H1 (cell line): Measurements from ENCODE around the gene PDZD4. TPM values are rescaled to one million over a fixed set of nuclear protein-coding genes. Genes with fewer than 3 reads are reported as not detected.

ENCODE experiments used
- CTCF ChIA-PET: fragments of 300-600 bp; sonication (Branson Sonifier 250); formaldehyde crosslinking; loops from one replicate; lab custom pipeline; 2021; ENCODE audit not compliant: partially characterized antibody; lab: Charles Lee
- POLR2A ChIA-PET: fragments of 300-600 bp; sonication (Branson Sonifier 250); formaldehyde crosslinking; loops from one replicate; lab custom pipeline; 2021; ENCODE audit warnings: inconsistent platforms; ENCODE audit not compliant: partially characterized antibody; lab: Charles Lee
- DNase-seq, 2 experiments: peaks; one replicate each; pipeline versions ENCODE4 v3.0.0 to v3.0.0-alpha.2; 2010 to 2022; ENCODE audit warnings: low spot score in 2 of 2, low read depth in 1 of 2, mixed read lengths in 1 of 2
- FAIRE-seq: peaks from 2 replicates; lab custom pipeline; 2011; peaks lifted over from hg19 to GRCh38; lab: Jason Lieb, UNC
- H2AFZ ChIP-seq: 2 replicates; pipeline ENCODE4 v1.8.1; 2012; ENCODE audit warnings: low read length, inconsistent platforms
- H2AK5ac ChIP-seq: 2 replicates; pipeline ENCODE4 v1.6.1; 2013; ENCODE audit warnings: low read depth, low read length
- H2BK120ac ChIP-seq: replicated peaks from 2 replicates; pipeline ENCODE3; 2013; ENCODE audit warnings: low read depth, low read length, inconsistent platforms
- H2BK12ac ChIP-seq: 2 replicates; pipeline ENCODE4 v1.6.1; 2013; ENCODE audit warnings: low read depth, low read length
- H2BK15ac ChIP-seq: 2 replicates; pipeline ENCODE4 v1.6.1; 2013; ENCODE audit warnings: low read length
- H2BK20ac ChIP-seq: 2 replicates; pipeline ENCODE4 v1.6.1; 2013; ENCODE audit warnings: low read length
- H2BK5ac ChIP-seq: 2 replicates; pipeline ENCODE4 v1.6.1; 2013; ENCODE audit warnings: low read depth, low read length
- H3K14ac ChIP-seq: 2 replicates; pipeline ENCODE4 v1.6.1; 2013; ENCODE audit warnings: inconsistent platforms; ENCODE audit not compliant: insufficient read length
- H3K18ac ChIP-seq: 2 replicates; pipeline ENCODE4 v1.6.1; 2013; ENCODE audit warnings: low read length; ENCODE audit errors: extremely low read depth
- H3K23ac ChIP-seq: 2 replicates; pipeline ENCODE4 v1.6.1; 2013; ENCODE audit warnings: inconsistent platforms; ENCODE audit not compliant: insufficient read length
- H3K23me2 ChIP-seq: 2 replicates; pipeline ENCODE4 v1.6.1; 2013; ENCODE audit warnings: low read depth, low read length
- H3K27ac ChIP-seq: 2 replicates; pipeline ENCODE4 v1.6.1; 2011; ENCODE audit warnings: low read depth, low read length, inconsistent platforms
- H3K27me3 ChIP-seq, 4 experiments: replicated peaks in 1 of 4; 1 replicate in 1 of 4; 2 replicates in 3 of 4; pipeline versions ENCODE4 v1.6.1 to v1.8.1; 2011 to 2013; ENCODE audit warnings: low read length in 3 of 4, mild to moderate bottlenecking in 3 of 4, inconsistent platforms in 2 of 4, mixed read lengths in 2 of 4, moderate library complexity in 1 of 4; ENCODE audit not compliant: control insufficient read depth in 3 of 4, insufficient read depth in 3 of 4; ENCODE audit errors: extremely low read depth in 1 of 4
- H3K36me3 ChIP-seq, 4 experiments: 2 replicates each; pipeline versions ENCODE4 v1.6.1 to v1.8.1; 2011 to 2013; ENCODE audit warnings: mild to moderate bottlenecking in 4 of 4, low read length in 3 of 4, moderate library complexity in 2 of 4, control low read depth in 1 of 4, inconsistent platforms in 1 of 4; ENCODE audit not compliant: insufficient read depth in 4 of 4, control insufficient read depth in 2 of 4
- H3K4ac ChIP-seq: replicated peaks from 2 replicates; pipeline ENCODE3; 2013; ENCODE audit warnings: low read length, low read depth, mixed read lengths, inconsistent platforms; ENCODE audit not compliant: insufficient read length
- H3K4me1 ChIP-seq, 4 experiments: replicated peaks in 1 of 4; 1 replicate in 1 of 4; 2 replicates in 3 of 4; pipeline versions ENCODE4 v1.6.1 to v1.8.1; 2011 to 2013; ENCODE audit warnings: low read length in 3 of 4, inconsistent platforms in 2 of 4, mixed read lengths in 1 of 4; ENCODE audit not compliant: insufficient read depth in 4 of 4, control insufficient read depth in 3 of 4
- H3K4me2 ChIP-seq, 2 experiments: 2 replicates each; pipeline versions ENCODE4 v1.6.1 to v1.8.1; 2011 to 2013; ENCODE audit warnings: low read depth in 2 of 2, low read length in 2 of 2, control low read depth in 1 of 2, inconsistent platforms in 1 of 2, mild to moderate bottlenecking in 1 of 2; ENCODE audit not compliant: insufficient read depth in 1 of 2
- H3K4me3 ChIP-seq, 4 experiments: fragments of 200-600, 300-600 bp in 1 of 4; sonication (generic), shearing (Covaris generic), sonication (Bioruptor Twin) in 1 of 4; 2 replicates each; pipeline versions ENCODE4 v1.5.1 to v1.8.1; 2011 to 2016; ENCODE audit warnings: low read length in 4 of 4, low read depth in 3 of 4, control low read depth in 2 of 4, inconsistent platforms in 2 of 4, mild to moderate bottlenecking in 2 of 4, mixed read lengths in 1 of 4, moderate library complexity in 1 of 4; ENCODE audit not compliant: insufficient read depth in 2 of 4; ENCODE audit errors: extremely low read depth in 1 of 4
- H3K56ac ChIP-seq: replicated peaks from 2 replicates; pipeline ENCODE3; 2013; ENCODE audit warnings: low read depth, mild to moderate bottlenecking, mixed read lengths, low read length, inconsistent platforms; ENCODE audit not compliant: insufficient read length
- H3K79me1 ChIP-seq: 2 replicates; pipeline ENCODE4 v1.6.1; 2013; ENCODE audit warnings: low read depth, low read length, control low read depth
- H3K79me2 ChIP-seq, 2 experiments: 2 replicates each; pipeline versions ENCODE4 v1.6.1 to v1.8.1; 2012 to 2013; ENCODE audit warnings: low read length in 2 of 2, mild to moderate bottlenecking in 2 of 2, inconsistent platforms in 1 of 2; ENCODE audit not compliant: insufficient read depth in 2 of 2, control insufficient read depth in 1 of 2
- H3K9ac ChIP-seq, 4 experiments: replicated peaks in 1 of 4; 1 replicate in 1 of 4; 2 replicates in 3 of 4; pipeline versions ENCODE4 v1.6.1 to v1.8.1; 2011 to 2013; ENCODE audit warnings: low read depth in 3 of 4, low read length in 3 of 4, control low read depth in 2 of 4, mild to moderate bottlenecking in 2 of 4, moderate library complexity in 2 of 4, inconsistent platforms in 1 of 4; ENCODE audit errors: extremely low read depth in 1 of 4
- H3K9me3 ChIP-seq, 2 experiments: 2 replicates each; pipeline versions ENCODE4 v1.6.1 to v1.8.1; 2012 to 2013; ENCODE audit warnings: mild to moderate bottlenecking in 2 of 2, moderate library complexity in 2 of 2, control low read depth in 1 of 2, inconsistent platforms in 1 of 2, low read depth in 1 of 2, low read length in 1 of 2, mixed read lengths in 1 of 2; ENCODE audit not compliant: insufficient read depth in 2 of 2
- H4K20me1 ChIP-seq, 2 experiments: replicated peaks in 1 of 2; 2 replicates each; pipeline versions ENCODE3 to v1.8.1; 2011 to 2013; ENCODE audit warnings: inconsistent platforms in 2 of 2, low read length in 2 of 2, mild to moderate bottlenecking in 1 of 2; ENCODE audit not compliant: insufficient read depth in 2 of 2, control insufficient read depth in 1 of 2
- H4K5ac ChIP-seq: 2 replicates; pipeline ENCODE4 v1.6.1; 2013; ENCODE audit warnings: low read length, low read depth, mixed read lengths, inconsistent platforms; ENCODE audit not compliant: insufficient read length
- H4K8ac ChIP-seq: 2 replicates; pipeline ENCODE4 v1.8.0; 2013; ENCODE audit warnings: mild to moderate bottlenecking, moderate library complexity, low read length, inconsistent platforms; ENCODE audit not compliant: insufficient read depth; ENCODE audit errors: extremely low read depth
- H4K91ac ChIP-seq: replicated peaks from 2 replicates; pipeline ENCODE3; 2013; ENCODE audit warnings: low read length, mixed read lengths, inconsistent platforms; ENCODE audit not compliant: insufficient read length
- RAD21 ChIP-seq, 2 experiments: IDR thresholded peaks in 1 of 2; conservative IDR thresholded peaks in 1 of 2; 2 replicates each; pipeline ENCODE4 v1.6.1; 2011; ENCODE audit warnings: low read depth in 2 of 2, low read length in 2 of 2, improper control_type of control experiment in 1 of 2, inconsistent platforms in 1 of 2, mild to moderate bottlenecking in 1 of 2, moderate library complexity in 1 of 2
- SP4 ChIP-seq: IDR thresholded peaks from 2 replicates; pipeline ENCODE4 v1.6.1; 2012; ENCODE audit warnings: low read length, inconsistent platforms
- WGBS, 2 experiments: shearing (Covaris generic) in 1 of 2; methylation state at CpG; one replicate each; pipeline versions ENCODE4 v1.1.6 to v1.1.7; 2013 to 2015; ENCODE audit warnings: low lambda C conversion rate in 2 of 2, mixed read lengths in 2 of 2, inconsistent platforms in 1 of 2, low coverage in 1 of 2, missing lambda C conversion rate in 1 of 2; ENCODE audit not compliant: insufficient replicate concordance in 2 of 2, insufficient coverage in 1 of 2, insufficient read length in 1 of 2; ENCODE audit errors: extremely low coverage in 1 of 2, missing lambda C conversion rate in 1 of 2; 5-methylcytosine and 5-hydroxymethylcytosine counted together
- polyA plus RNA-seq, 7 experiments: library from polyadenylated mRNA; depleted of rRNA in 3 of 7; stranded (reverse) in 5 of 7; unstranded in 2 of 7; fragments of >200 nt in 5 of 7; fragments of 200-250 nt in 2 of 7; gene quantifications; 1 replicate in 5 of 7; 2 replicates in 1 of 7; 4 replicates in 1 of 7; pipeline versions ENCODE4 v1.2.1 to v1.2.3, GENCODE V29; 2011 to 2013; ENCODE audit warnings: missing spikeins in 2 of 7, mixed read lengths in 2 of 7
- total RNA-seq: library from RNA; stranded (reverse); fragmentation: NEBNext Ultra II Directional; extraction: Animal tissue kit (Norgen Biotek cat#: 25700); gene quantifications from 2 replicates; pipeline ENCODE4 v1.2.1, GENCODE V29; 2021
- TF ChIP-seq, protein P1 (sequence below), 3 experiments: IDR thresholded peaks; 1 replicate in 2 of 3; 2 replicates in 1 of 3; pipeline versions ENCODE4 v1.5.1 to v1.6.1; 2011; ENCODE audit warnings: low read length in 3 of 3, mild to moderate bottlenecking in 3 of 3, inconsistent platforms in 2 of 3, low read depth in 1 of 3, moderate library complexity in 1 of 3; ENCODE audit not compliant: insufficient read depth in 1 of 3; ENCODE audit errors: control extremely low read depth in 1 of 3

PDZD4 gene
- total and polyA plus RNA-seq, 2 of the 8 experiments (the other 6 are each of a cell fraction or from before 2014, with no cell fraction given): 45.8 to 169 TPM

DNA sequence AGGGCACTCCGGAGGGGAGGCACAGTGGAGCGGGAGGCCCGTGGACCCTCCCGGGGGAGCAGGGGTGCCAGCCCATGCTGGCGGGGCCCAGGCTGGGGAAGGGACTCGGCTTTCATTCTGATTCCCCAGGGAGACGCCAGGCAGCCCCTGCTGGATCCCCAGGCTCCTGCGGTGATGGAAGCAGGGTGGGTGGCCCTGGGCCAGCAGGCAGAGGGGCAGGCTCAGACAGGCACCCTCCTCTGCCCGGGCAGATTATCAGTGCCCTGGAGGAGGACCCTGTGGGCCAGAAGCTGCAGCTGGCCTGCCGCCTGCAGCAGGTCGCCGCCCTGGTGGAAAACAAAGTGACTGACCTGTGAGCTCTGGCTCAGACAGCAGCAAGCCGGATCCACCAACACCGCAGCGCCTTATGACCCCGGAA lies 51.7 kb downstream of the PDZD4 start:
- Histone ChIP-seq H2BK15ac (no peak overlapping the region), H3K27me3 (no peaks in the 10 kb centered on the region), H3K4ac (no peak overlapping the region), H3K4me1 (no peaks in the 10 kb centered on the region), H2BK120ac (no peak overlapping the region), H3K23me2 (no peaks in the 10 kb centered on the region), H3K4me3 (no peak overlapping the region), H2BK12ac (no peak overlapping the region), H3K18ac (no peak overlapping the region), H2AFZ (no peak overlapping the region), H3K9me3 (no peaks in the 10 kb centered on the region), H2BK20ac (no peak overlapping the region)
- FAIRE-seq: no peak
- no peak for DNase-seq
- TF ChIP-seq, protein P1, sequence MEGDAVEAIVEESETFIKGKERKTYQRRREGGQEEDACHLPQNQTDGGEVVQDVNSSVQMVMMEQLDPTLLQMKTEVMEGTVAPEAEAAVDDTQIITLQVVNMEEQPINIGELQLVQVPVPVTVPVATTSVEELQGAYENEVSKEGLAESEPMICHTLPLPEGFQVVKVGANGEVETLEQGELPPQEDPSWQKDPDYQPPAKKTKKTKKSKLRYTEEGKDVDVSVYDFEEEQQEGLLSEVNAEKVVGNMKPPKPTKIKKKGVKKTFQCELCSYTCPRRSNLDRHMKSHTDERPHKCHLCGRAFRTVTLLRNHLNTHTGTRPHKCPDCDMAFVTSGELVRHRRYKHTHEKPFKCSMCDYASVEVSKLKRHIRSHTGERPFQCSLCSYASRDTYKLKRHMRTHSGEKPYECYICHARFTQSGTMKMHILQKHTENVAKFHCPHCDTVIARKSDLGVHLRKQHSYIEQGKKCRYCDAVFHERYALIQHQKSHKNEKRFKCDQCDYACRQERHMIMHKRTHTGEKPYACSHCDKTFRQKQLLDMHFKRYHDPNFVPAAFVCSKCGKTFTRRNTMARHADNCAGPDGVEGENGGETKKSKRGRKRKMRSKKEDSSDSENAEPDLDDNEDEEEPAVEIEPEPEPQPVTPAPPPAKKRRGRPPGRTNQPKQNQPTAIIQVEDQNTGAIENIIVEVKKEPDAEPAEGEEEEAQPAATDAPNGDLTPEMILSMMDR (IDR thresholded peaks at IDR 0.05; ENCODE audit: control extremely low read depth in 1 of 3, insufficient read depth in 1 of 3, low read depth in 1 of 3, low read length in 3 of 3): peak in 2 of 3 experiments; percentile 40 to 49; a peak in 3 of 4 replicates
- TF ChIP-seq SP4: no peak
- TF ChIP-seq RAD21 (IDR thresholded peaks at IDR 0.05 in 1 of 2, conservative IDR thresholded peaks at IDR 0.05 in 1 of 2; ENCODE audit: low read depth in 2 of 2, low read length in 2 of 2): 0 out of 4 replicates have a peak, but pooled peaks of 1 of the 2 experiments have one; percentile 8
- TF ChIP-seq, all 59 proteins: peak for 2
- Histone ChIP-seq H4K91ac (no peak overlapping the region), H3K9ac (no peak overlapping the region), H4K5ac (no peak overlapping the region), H4K20me1 (no peaks in the 10 kb centered on the region), H3K36me3 (no peaks in the 10 kb centered on the region), H3K4me2 (no peak overlapping the region), H3K27ac (no peak overlapping the region), H3K79me1 (no peaks in the 10 kb centered on the region), H3K56ac (no peak overlapping the region), H3K14ac (no peak overlapping the region), H4K8ac (no peak overlapping the region), H3K79me2 (no peaks in the 10 kb centered on the region), H3K23ac (no peak overlapping the region), H2AK5ac (no peak overlapping the region), H2BK5ac (no peak overlapping the region)
- ChIA-PET CTCF (interaction anchor here (0.6 to 3.0 kb wide), 11 partner anchors 11 to 128 kb away, joined by 3 to 10 read pairs (median 4); partner anchors contain the start of genes IDH3G, PLXNB3 and SSR4), POLR2A (interaction anchor here (1.0 to 3.3 kb wide), 3 partner anchors 11 to 25 kb away, joined by 3 to 13 read pairs (median 4); partner anchors contain the start of genes IDH3G and SSR4)
- 94% methylated on average over 8 of the region's 16 CpGs; no CpG with 5 or more reads in 1 of the 2 experiments for WGBS, 2 experiments
